Breast epithelium (tissue), 3 donors: Measurements from ENCODE around the gene GNG7.

Experiments used
- POLR2A ChIP-seq: fragments of 450-650 bp; IDR thresholded peaks from one replicate; pipeline ENCODE4 v1.6.1; 2016; ENCODE audit warnings: antibody characterized with exemption, mild to moderate bottlenecking, moderate library complexity
- POLR2AphosphoS5 ChIP-seq, 3 donors: sonication (generic); formaldehyde crosslinking; IDR thresholded peaks; one replicate each; pipeline ENCODE4 v1.6.1; 2017; ENCODE audit warnings: antibody characterized with exemption in 3 of 3
- TF ChIP-seq, protein P1 (sequence below), 3 donors: fragments of 450-650 bp; IDR thresholded peaks; one replicate each; pipeline ENCODE4 v1.5.1; 2016 to 2017; ENCODE audit warnings: antibody characterized with exemption in 3 of 3, mild to moderate bottlenecking in 3 of 3, moderate library complexity in 3 of 3

DNA sequence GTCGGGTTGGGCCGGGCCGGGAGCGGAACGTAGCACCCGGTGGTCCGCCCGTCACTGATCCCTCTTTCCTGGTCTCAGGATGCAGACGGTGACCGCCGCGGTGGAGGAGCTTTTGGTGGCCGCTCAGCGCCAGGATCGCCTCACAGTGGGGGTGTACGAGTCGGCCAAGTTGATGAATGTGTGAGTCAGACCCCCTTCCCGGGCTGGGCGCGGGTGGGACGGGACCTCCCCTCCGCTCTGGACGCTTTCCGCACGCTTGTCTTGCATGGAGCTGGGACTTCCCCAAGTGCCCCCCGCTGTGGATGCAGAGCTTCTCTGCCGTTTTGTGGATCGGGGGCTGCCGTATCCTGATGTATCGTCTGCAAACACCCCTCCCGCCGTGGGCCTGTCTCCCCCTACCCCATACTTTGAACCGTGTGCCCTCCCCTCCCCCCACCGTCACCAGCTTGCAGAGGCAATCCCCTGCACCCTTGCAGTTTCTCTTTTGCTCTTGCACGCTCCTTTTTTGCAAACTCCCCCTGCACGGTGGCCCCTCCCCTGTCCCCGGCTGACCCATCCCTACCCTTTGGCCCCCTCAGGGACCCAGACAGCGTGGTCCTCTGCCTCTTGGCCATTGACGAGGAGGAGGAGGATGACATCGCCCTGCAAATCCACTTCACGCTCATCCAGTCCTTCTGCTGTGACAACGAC is 225.9 kb downstream of the GNG7 start:
- TF ChIP-seq POLR2A (no peak), POLR2AphosphoS5 (IDR thresholded peaks at IDR 0.05) (no peak)
- TF ChIP-seq, protein P1, sequence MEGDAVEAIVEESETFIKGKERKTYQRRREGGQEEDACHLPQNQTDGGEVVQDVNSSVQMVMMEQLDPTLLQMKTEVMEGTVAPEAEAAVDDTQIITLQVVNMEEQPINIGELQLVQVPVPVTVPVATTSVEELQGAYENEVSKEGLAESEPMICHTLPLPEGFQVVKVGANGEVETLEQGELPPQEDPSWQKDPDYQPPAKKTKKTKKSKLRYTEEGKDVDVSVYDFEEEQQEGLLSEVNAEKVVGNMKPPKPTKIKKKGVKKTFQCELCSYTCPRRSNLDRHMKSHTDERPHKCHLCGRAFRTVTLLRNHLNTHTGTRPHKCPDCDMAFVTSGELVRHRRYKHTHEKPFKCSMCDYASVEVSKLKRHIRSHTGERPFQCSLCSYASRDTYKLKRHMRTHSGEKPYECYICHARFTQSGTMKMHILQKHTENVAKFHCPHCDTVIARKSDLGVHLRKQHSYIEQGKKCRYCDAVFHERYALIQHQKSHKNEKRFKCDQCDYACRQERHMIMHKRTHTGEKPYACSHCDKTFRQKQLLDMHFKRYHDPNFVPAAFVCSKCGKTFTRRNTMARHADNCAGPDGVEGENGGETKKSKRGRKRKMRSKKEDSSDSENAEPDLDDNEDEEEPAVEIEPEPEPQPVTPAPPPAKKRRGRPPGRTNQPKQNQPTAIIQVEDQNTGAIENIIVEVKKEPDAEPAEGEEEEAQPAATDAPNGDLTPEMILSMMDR (IDR thresholded peaks at IDR 0.05): no peak
